Muscle layer of duodenum (tissue), 2 donors: ENCODE results near the gene PINLYP.

Experiments
- H3K27ac ChIP-seq: one replicate; pipeline ENCODE4 v1.7.0; 2013; ENCODE audit warnings: mild to moderate bottlenecking, low read length
- H3K27me3 ChIP-seq: one replicate; pipeline ENCODE4 v1.7.0; 2013; ENCODE audit warnings: low read depth, mild to moderate bottlenecking, control low read depth, low read length
- H3K36me3 ChIP-seq, 2 donors: one replicate each; pipeline ENCODE4 v1.7.0; 2013; ENCODE audit warnings: low read length in 2 of 2, control low read depth in 1 of 2, mild to moderate bottlenecking in 1 of 2; ENCODE audit not compliant: insufficient read depth in 2 of 2, control insufficient read depth in 1 of 2
- H3K4me1 ChIP-seq, 2 donors: one replicate each; pipeline ENCODE4 v1.7.0; 2013; ENCODE audit warnings: low read length in 2 of 2, mild to moderate bottlenecking in 2 of 2, control low read depth in 1 of 2, moderate library complexity in 1 of 2; ENCODE audit not compliant: insufficient read depth in 2 of 2, control insufficient read depth in 1 of 2
- H3K4me3 ChIP-seq, 2 donors: one replicate each; pipeline ENCODE4 v1.7.0; 2013; ENCODE audit warnings: low read length in 2 of 2, low read depth in 1 of 2, mild to moderate bottlenecking in 1 of 2
- H3K9me3 ChIP-seq, 2 donors: one replicate each; pipeline ENCODE4 v1.7.0; 2013; ENCODE audit warnings: low read length in 2 of 2, control low read depth in 1 of 2, mild to moderate bottlenecking in 1 of 2; ENCODE audit not compliant: control insufficient read depth in 1 of 2
- donor health status: healthy.

PINLYP gene

GRCh38 chr19:43609872-43610271 lies 34.3 kb downstream of the PINLYP start:
- H3K27ac ChIP-seq = no peak overlapping the region
- no peaks in the 10 kb centered on the region for H3K9me3 ChIP-seq
- H3K4me3 ChIP-seq = no peak overlapping the region
- no peaks in the 10 kb centered on the region for H3K4me1 ChIP-seq
- peaks cover 19 to 36% of the 10 kb centered on the region in 2 donors for H3K36me3 ChIP-seq
- no peaks in the 10 kb centered on the region for H3K27me3 ChIP-seq

- Histone ChIP-seq H3K27ac (no peak overlapping the region), H3K9me3 (no peaks in the 10 kb centered on the region), H3K27me3 (no peaks in the 10 kb centered on the region), H3K36me3 (peaks cover 19 to 36% of the 10 kb centered on the region in 2 donors), H3K4me1 (no peaks in the 10 kb centered on the region), H3K4me3 (no peak overlapping the region)
Measured at GRCh38 chr19:43610493-43610892, 34.9 kb downstream of the PINLYP start.

GRCh38 chr19:43611788-43612187 lies 36.2 kb downstream of the PINLYP start, which contains the start of gene SRRM5:
Gene SRRM5 (plus strand): TSS chr19:43612088. CDS start chr19:43612122, 34 bp downstream.
- Histone ChIP-seq H3K4me1 (no peaks in the 10 kb centered on the region), H3K27ac (no peak within 1 kb of the TSS), H3K4me3 (no peak within 1 kb of the TSS), H3K27me3 (no peaks in the 10 kb centered on the region), H3K9me3 (no peaks in the 10 kb centered on the region), H3K36me3 (peaks cover 14 to 36% of the 10 kb centered on the region in 2 donors)

- peaks cover 12 to 36% of the 10 kb centered on the region in 2 donors for H3K36me3 ChIP-seq
- no peak overlapping the region for H3K27ac ChIP-seq
- no peaks in the 10 kb centered on the region for H3K27me3 ChIP-seq
- no peaks in the 10 kb centered on the region for H3K9me3 ChIP-seq
- no peaks in the 10 kb centered on the region for H3K4me1 ChIP-seq
- no peak overlapping the region for H3K4me3 ChIP-seq
Measured at GRCh38 chr19:43612374-43612773, 36.8 kb downstream of the PINLYP start.

- H3K9me3 ChIP-seq = no peaks in the 10 kb centered on the region
- no peak overlapping the region for H3K27ac ChIP-seq
- no peaks in the 10 kb centered on the region for H3K27me3 ChIP-seq
- H3K36me3 ChIP-seq = peaks cover 12 to 29% of the 10 kb centered on the region in 2 donors
- no peak overlapping the region for H3K4me3 ChIP-seq
- H3K4me1 ChIP-seq = peaks cover 0 to 15% of the 10 kb centered on the region in 2 donors
Measured at GRCh38 chr19:43616306-43616705, 40.7 kb downstream of the PINLYP start.

- peaks cover 0 to 15% of the 10 kb centered on the region in 2 donors for H3K4me1 ChIP-seq
- no peak overlapping the region for H3K27ac ChIP-seq
- no peaks in the 10 kb centered on the region for H3K9me3 ChIP-seq
- no peaks in the 10 kb centered on the region for H3K27me3 ChIP-seq
- peaks cover 12 to 25% of the 10 kb centered on the region in 2 donors for H3K36me3 ChIP-seq
- H3K4me3 ChIP-seq = no peak overlapping the region
Measured at GRCh38 chr19:43616954-43617353, 41.4 kb downstream of the PINLYP start.

- Histone ChIP-seq H3K36me3 (peaks cover 3 to 5% of the 10 kb centered on the region in 2 donors), H3K4me3 (peak overlapping the region; percentile 80 to 91), H3K4me1 (peaks cover 0 to 15% of the 10 kb centered on the region in 2 donors), H3K27me3 (no peaks in the 10 kb centered on the region), H3K9me3 (no peaks in the 10 kb centered on the region), H3K27ac (peak overlapping the region; percentile 80)
Measured at GRCh38 chr19:43618921-43619261, 43.3 kb downstream of the PINLYP start.

- H3K27me3 ChIP-seq = no peaks in the 10 kb centered on the region
- no peaks in the 10 kb centered on the region for H3K36me3 ChIP-seq
- no peaks in the 10 kb centered on the region for H3K9me3 ChIP-seq
- H3K27ac ChIP-seq = peak within 1 kb of the TSS; percentile 80
- H3K4me1 ChIP-seq = peaks cover 0 to 15% of the 10 kb centered on the region in 2 donors
- H3K4me3 ChIP-seq = peak within 1 kb of the TSS; percentile 80 to 91
Measured at GRCh38 chr19:43619262-43620060, 43.9 kb downstream of the PINLYP start, which contains the start of gene ZNF428. Gene ZNF428 (minus strand): TSS chr19:43619629. CDS start chr19:43614304, 5,325 bp downstream.

GRCh38 chr19:43620061-43621001 lies 44.7 kb downstream of the PINLYP start:
- H3K27ac ChIP-seq = peak overlapping the region; percentile 80
- H3K4me3 ChIP-seq = peak overlapping the region; percentile 80 to 91
- H3K9me3 ChIP-seq = no peaks in the 10 kb centered on the region
- H3K27me3 ChIP-seq = no peaks in the 10 kb centered on the region
- H3K36me3 ChIP-seq = no peaks in the 10 kb centered on the region
- H3K4me1 ChIP-seq = peaks cover 0 to 15% of the 10 kb centered on the region in 2 donors

- no peaks in the 10 kb centered on the region for H3K27me3 ChIP-seq
- peaks cover 0 to 15% of the 10 kb centered on the region in 2 donors for H3K4me1 ChIP-seq
- no peak overlapping the region for H3K4me3 ChIP-seq
- H3K9me3 ChIP-seq = no peaks in the 10 kb centered on the region
- peaks cover 0 to 3% of the 10 kb centered on the region in 2 donors for H3K36me3 ChIP-seq
- no peak overlapping the region for H3K27ac ChIP-seq
Measured at GRCh38 chr19:43622070-43622469, 46.5 kb downstream of the PINLYP start.

GRCh38 chr19:43622956-43623355 lies 47.4 kb downstream of the PINLYP start:
- Histone ChIP-seq H3K4me1 (peaks cover 0 to 15% of the 10 kb centered on the region in 2 donors), H3K9me3 (no peaks in the 10 kb centered on the region), H3K4me3 (no peak overlapping the region), H3K27ac (no peak overlapping the region), H3K27me3 (no peaks in the 10 kb centered on the region), H3K36me3 (peaks cover 0 to 3% of the 10 kb centered on the region in 2 donors)
